ENCODE results near the gene SRBD1.

DNA sequence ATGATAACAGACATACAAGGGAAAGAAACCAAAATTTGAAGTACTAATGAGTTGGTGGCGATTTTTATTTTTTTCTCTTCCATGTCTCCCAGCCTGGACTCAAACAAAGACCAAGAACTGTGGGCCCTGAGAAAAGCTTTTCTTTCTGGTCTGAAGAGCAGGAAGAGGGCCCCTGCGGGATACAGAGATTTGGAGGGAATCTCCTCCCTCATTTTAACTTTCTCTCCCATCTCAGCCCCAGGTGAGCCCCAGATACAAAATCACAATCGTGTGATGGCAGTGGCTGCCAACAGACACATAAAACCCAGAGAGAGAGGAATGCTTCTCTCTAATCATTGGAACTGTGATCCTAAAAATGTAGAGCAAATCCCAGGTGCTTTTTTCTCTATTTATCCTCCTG, 20.9 kb upstream of the SRBD1 start:
- TF ChIP-seq, protein P1, sequence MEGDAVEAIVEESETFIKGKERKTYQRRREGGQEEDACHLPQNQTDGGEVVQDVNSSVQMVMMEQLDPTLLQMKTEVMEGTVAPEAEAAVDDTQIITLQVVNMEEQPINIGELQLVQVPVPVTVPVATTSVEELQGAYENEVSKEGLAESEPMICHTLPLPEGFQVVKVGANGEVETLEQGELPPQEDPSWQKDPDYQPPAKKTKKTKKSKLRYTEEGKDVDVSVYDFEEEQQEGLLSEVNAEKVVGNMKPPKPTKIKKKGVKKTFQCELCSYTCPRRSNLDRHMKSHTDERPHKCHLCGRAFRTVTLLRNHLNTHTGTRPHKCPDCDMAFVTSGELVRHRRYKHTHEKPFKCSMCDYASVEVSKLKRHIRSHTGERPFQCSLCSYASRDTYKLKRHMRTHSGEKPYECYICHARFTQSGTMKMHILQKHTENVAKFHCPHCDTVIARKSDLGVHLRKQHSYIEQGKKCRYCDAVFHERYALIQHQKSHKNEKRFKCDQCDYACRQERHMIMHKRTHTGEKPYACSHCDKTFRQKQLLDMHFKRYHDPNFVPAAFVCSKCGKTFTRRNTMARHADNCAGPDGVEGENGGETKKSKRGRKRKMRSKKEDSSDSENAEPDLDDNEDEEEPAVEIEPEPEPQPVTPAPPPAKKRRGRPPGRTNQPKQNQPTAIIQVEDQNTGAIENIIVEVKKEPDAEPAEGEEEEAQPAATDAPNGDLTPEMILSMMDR (IDR thresholded peaks at IDR 0.05; ENCODE audit: low read length) = no peak
- no peak for TF ChIP-seq EZH2 (optimal IDR thresholded peaks at IDR 0.05; ENCODE audit: low read depth, low read length)

Data from MM.1S (cell line).